ENCODE measurements around the gene CHRNA7. TPM values are rescaled to one million over a fixed set of nuclear protein-coding genes. Genes with fewer than 3 reads are reported as not detected.

Gene CHRNA7
- total RNA-seq, 2 experiments from 2014 or later: 0.21 TPM; not detected in 1

DNA sequence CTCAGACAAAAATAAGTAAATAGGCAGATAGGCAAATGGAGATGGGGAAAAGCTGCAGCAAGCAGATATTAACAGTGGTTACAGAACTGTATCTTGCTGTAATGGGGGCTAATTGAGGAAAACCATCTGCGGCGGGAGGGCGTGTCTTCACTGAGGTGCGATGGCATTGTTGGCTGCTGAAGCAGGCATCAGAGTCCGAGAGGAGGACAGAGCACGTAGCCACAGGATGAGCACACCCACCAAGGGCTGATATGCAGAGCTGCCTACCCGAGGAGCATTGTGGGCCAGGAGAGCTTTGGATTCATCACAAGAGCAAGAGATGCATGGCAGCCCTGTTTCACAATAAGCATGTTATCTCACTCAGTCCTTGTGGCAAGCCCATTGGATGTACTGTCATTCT is 30.4 kb downstream of the CHRNA7 start:
- POLR2A ChIA-PET: no interaction called here
- CTCF ChIA-PET: no interaction called here

- ChIA-PET POLR2A (no interaction called here), CTCF (no interaction called here)
Measured at GRCh38 chr15:32067115-32067514, 36.8 kb downstream of the CHRNA7 start.

DNA sequence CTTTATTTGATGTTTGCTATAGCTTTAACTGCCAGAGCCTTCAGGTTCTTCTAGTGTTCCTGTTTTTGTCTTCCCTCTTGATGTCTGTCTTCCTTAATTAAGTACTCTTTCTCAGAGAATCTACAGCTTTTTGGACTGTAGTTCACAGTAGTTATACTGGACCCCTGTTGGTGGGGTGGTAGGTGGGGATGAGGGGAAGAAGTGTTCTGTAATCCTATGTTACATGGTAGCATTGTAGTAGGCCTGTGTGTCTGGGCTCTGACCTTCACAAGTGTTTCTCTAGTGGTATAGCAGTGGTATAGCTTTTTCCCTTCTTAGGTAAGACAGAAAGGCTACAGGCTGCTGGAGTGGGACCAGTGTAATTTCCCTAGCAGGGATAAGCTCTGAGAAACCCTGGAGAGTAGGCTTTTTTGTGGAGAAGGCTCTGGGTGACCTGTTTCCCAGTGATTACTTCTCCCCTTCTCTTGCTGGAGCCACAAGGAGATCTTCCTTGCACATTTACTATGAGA is 59.6 kb downstream of the CHRNA7 start:
- CTCF ChIA-PET: no interaction called here
- POLR2A ChIA-PET: no interaction called here

GRCh38 chr15:32091505-32092380 is 61.4 kb downstream of the CHRNA7 start:
- CTCF ChIA-PET: no interaction called here
- POLR2A ChIA-PET: no interaction called here

DNA sequence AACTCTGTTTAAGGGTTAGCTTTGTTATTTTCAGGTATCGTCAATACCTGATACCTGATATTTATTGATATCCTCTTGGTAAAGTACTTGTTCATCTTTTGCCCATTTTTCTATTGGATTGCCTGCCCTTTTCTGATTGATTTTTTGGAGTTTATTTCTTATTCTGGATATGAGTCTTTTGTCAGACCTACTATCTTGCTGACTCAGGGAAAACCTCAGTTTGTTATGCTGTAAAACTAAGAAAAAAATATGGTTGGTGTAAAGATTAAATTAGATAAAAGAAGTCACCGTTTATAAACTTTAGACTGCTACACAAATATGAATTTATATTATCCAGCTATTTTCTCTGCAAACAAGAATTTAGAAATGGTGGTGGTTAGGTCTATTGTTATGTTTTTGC is 65.9 kb downstream of the CHRNA7 start:
- POLR2A ChIA-PET: no interaction called here
- CTCF ChIA-PET: no interaction called here

- CTCF ChIA-PET: no interaction called here
- POLR2A ChIA-PET: no interaction called here
Measured at GRCh38 chr15:32096916-32097617, 66.8 kb downstream of the CHRNA7 start.

- ChIA-PET CTCF (no interaction called here), POLR2A (no interaction called here)
Measured at GRCh38 chr15:32098033-32098432, 67.7 kb downstream of the CHRNA7 start.

DNA sequence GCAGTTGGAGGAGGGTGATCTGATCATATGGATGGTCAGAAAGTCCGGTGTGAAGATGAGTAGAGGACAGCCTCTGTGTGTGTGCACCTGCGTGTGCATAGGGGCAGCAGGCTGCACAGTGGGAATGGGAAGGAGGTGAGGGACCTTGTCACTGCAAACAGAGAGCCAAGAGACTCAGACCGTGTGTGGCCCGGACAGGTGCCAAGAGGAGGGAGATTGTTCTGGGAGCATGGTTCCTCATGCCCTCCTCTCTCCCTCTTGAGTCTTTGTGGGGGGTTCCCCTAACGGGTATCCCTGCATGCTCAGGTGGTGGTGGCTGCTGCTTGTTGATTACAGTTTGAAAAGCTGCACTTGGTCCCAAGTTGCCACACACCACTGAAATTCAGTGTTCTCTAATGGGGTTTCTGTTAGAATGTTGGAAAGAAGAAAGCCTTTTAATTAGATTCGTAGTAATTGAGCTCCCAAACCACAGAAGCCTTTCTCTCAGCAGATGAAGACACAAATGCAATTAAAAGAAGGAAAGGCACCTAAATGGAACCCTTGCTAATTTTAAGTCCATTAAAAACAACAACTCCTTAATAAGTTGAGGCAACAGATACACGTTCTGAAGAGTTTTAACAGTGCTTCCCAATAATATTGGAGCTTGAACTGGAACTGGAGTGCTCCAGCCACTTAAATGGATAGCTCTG is 68.9 kb downstream of the CHRNA7 start:
- POLR2A ChIA-PET: no interaction called here
- CTCF ChIA-PET: no interaction called here

GRCh38 chr15:32099956-32100684 is 69.8 kb downstream of the CHRNA7 start:
- CTCF ChIA-PET: no interaction called here

DNA sequence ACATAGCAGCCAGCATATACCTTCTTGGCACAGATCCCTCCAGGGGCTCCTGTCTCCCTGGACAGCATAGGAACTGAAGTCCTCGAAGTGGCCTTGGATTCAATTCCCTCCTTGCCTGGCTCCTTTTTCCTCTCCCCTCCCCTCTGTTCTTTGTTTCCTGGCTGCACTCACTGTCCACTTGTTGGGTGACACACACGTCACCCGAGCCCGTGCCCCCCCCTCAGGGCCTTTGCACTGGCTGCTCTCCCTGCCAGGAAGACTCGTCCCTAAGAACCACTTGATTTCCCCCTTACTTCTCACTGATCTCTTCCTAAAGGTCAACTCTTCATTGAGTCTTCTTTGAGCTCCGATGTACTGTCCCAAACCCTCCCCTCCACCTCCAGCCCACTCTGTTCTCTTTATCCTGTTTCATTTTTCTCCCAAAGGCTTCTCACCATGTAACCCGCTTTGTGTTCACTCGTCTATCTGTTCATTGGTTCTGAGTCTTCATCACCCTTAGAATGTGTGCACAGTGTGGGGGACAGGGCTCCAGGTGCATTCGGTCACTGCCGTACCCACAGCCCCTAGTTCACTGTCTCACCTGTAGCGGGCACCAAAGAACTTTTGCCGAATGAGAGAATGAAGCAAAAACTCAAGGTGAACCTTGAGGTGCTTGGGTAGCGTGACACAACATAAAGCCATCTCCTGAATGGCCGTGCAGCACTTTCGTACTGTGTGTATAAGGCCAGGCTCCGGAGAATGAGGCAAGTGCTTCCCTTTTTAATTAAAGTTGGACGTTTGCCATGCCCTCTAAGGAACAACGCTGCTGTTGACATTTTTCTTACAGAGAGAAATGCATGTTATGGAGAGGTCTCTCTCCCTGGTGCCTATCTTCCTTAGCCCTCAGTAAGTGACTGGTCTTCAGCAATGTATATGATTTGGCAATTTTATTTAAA is 74.0 kb downstream of the CHRNA7 start:
- POLR2A ChIA-PET: no interaction called here
- CTCF ChIA-PET: no interaction called here

More at GRCh38 chr15:32099956-32100684, 69.8 kb downstream of the CHRNA7 start:
- POLR2A ChIA-PET: no interaction called here

DNA sequence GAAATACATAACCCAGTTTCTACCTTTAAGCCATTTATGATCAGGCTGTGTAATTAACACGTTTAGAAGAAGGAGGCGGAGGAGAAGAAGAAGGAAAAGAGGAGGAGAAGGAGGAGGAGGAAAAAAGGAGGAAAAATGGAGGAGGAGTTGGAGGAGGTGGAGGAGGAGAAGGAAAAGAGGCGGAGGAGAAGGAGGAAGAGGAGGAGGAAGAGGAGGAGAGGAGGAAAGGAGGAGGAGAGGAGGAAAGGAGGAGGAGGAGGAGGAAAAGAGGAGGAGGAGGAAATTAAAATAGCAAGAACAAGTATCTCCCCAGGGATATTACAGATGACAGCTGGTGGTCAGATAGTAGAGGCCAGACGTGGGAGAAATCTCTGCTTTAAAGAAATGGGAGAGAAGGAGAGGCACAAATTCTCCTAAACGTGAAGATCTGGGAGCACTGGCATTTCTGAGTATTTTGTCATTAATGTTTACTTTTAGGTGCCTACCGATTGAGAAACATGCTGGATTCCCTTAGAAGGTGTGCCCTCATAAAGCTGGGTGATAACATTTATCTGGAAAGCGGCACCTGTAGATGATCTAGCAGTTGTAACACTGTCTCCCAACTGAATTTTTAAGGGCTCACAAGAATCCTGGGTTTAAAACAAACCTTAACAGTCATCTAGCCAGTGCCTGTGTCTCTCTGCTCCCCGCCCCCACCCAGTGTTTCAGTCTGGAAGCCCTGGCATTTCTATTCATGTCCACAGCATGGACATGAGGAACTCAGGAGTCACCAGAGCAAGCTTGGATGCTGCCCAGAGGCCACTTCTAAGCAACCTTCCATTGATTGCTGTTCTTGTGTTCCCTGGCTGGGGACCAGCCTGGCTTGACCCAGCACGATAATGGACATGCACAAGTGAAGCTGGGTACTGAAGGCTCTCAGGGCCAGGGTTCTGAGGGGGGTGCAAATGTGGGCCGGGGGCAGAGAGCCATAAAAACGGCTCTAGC is 75.2 kb downstream of the CHRNA7 start:
- POLR2A ChIA-PET: no interaction called here
- CTCF ChIA-PET: no interaction called here

GRCh38 chr15:32106401-32107381 is 76.4 kb downstream of the CHRNA7 start:
- CTCF ChIA-PET: no interaction called here
- POLR2A ChIA-PET: no interaction called here

GRCh38 chr15:32107477-32108080 is 77.3 kb downstream of the CHRNA7 start:
- CTCF ChIA-PET: no interaction called here
- POLR2A ChIA-PET: no interaction called here

DNA sequence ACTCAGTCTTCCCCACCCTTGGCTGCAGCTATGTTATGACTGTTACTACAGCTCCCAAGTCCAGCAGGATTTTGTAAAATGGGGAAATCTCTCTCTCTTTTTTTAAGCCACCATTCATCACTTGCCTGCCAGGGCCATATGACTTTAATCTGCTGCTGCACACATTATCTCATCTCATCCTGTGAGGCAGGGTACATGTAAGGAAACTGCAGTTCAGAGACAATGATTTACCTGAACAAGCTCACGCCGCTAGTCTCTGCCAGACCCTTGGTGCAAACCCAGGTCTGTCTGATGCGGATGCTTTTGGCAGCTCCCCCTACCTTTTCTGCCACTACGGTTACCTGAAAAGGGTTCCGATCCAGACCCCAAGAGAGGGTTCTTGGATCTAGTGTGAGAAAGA is 78.3 kb downstream of the CHRNA7 start:
- ChIA-PET CTCF (no interaction called here), POLR2A (no interaction called here)

DNA sequence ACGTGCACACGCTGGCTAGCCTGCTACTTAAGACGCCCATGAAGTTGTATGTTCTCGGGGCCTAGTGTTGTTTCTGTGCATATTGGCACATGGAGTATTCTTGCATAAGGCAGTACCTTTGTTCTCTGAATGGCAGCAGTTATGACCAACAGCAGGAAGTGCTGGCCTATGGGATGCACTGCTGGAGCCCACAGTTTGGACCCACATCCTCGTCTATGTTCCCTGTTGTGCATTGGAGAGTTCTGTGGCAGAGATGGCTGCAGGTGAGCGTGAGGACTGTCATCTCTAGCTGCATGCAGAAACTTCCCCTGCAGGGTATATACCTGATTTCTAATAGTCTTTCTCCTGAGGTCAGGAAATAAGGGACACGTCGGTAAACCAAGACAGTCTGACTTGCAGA is 81.8 kb downstream of the CHRNA7 start:
- CTCF ChIA-PET: no interaction called here
- POLR2A ChIA-PET: no interaction called here

DNA sequence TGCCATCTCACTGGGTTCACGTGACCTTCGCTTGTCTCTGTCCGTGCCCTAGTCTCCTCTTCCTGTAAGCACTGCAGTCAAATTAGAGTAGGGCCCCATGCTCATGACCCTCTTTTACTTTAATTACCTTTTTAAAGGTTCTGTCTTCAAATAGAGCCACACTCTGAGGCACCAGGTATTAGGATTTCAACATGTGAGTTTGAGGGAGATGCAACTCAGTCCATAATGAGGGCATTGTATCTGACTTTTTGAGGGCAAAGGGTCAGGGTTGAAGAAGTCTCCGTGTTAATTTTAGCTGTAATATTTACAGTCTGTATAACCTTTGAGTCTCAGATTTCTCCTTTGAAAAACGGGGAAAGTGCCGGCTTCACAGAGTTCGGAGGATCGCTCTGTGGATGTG is 82.9 kb downstream of the CHRNA7 start:
- ChIA-PET CTCF (no interaction called here), POLR2A (no interaction called here)

GRCh38 chr15:32117122-32117521 is 86.8 kb downstream of the CHRNA7 start:
- ChIA-PET POLR2A (no interaction called here), CTCF (no interaction called here)
